Tibial nerve (tissue), 3 donors: ENCODE results near the gene PAPPA2.

Source experiments
- POLR2A ChIP-seq, 2 donors: fragments of 450-650 bp; IDR thresholded peaks; one replicate each; pipeline ENCODE4 v1.6.1; 2017; ENCODE audit warnings: antibody characterized with exemption in 2 of 2, mild to moderate bottlenecking in 2 of 2, moderate library complexity in 2 of 2
- TF ChIP-seq, protein P1 (sequence below), 5 experiments: fragments of 200-600 bp in 3 of 5; fragments of 450-650 bp in 2 of 5; sonication (generic) in 3 of 5; IDR thresholded peaks; one replicate each; pipeline ENCODE4 v1.5.1; 2016 to 2019; ENCODE audit warnings: antibody characterized with exemption in 5 of 5, mild to moderate bottlenecking in 3 of 5, moderate library complexity in 2 of 5

DNA sequence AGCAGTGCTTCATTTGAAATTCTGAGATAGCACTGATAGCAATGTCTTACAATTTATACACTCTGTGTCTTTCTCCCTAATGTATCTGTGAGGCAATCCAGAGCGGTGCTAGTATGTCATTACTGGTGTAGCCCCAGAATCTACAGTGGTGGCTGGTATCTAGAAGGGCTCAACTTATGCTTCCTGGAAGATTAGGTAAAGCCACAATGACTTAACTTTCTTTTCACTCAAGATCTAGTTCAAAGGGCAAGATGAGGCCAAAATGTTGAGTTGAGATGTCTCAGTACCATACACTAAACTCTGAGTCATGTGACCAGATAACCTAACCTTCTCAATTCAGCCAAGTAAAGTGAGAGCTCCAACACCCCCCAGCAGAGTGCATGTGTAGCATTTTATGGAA is 77.5 kb downstream of the PAPPA2 start:
- TF ChIP-seq, protein P1, sequence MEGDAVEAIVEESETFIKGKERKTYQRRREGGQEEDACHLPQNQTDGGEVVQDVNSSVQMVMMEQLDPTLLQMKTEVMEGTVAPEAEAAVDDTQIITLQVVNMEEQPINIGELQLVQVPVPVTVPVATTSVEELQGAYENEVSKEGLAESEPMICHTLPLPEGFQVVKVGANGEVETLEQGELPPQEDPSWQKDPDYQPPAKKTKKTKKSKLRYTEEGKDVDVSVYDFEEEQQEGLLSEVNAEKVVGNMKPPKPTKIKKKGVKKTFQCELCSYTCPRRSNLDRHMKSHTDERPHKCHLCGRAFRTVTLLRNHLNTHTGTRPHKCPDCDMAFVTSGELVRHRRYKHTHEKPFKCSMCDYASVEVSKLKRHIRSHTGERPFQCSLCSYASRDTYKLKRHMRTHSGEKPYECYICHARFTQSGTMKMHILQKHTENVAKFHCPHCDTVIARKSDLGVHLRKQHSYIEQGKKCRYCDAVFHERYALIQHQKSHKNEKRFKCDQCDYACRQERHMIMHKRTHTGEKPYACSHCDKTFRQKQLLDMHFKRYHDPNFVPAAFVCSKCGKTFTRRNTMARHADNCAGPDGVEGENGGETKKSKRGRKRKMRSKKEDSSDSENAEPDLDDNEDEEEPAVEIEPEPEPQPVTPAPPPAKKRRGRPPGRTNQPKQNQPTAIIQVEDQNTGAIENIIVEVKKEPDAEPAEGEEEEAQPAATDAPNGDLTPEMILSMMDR (IDR thresholded peaks at IDR 0.05): no peak
- TF ChIP-seq POLR2A (IDR thresholded peaks at IDR 0.05): no peak
